Activated naive CD4-positive, alpha-beta T cell treated with anti-CD3 and anti-CD28 coated beads for 36 hours (primary cell): ENCODE data around the gene AAMDC. TPM values are rescaled to one million over a fixed set of nuclear protein-coding genes. Genes with fewer than 3 reads are reported as not detected.
A peak's percentile ranks its signal among the peaks of the same experiment; 100 is the strongest.

Source experiments
- CTCF ChIA-PET: fragments of 350-600 bp; sonication (Branson Sonifier 250); formaldehyde crosslinking; loops from one replicate; lab custom pipeline; 2021; ENCODE audit warnings: antibody characterized with exemption; lab: Charles Lee
- DNase-seq: peaks from one replicate; pipeline ENCODE4 v3.0.0-alpha.2; 2020
- H3K27ac Mint-ChIP-seq: one replicate; pipeline ENCODE4 v1.8.0; 2021; ENCODE audit warnings: mild to moderate bottlenecking, mixed read lengths
- H3K27me3 Mint-ChIP-seq: one replicate; pipeline ENCODE4 v1.8.0; 2021; ENCODE audit warnings: low read depth, mixed read lengths
- H3K36me3 Mint-ChIP-seq: one replicate; pipeline ENCODE4 v1.8.0; 2021; ENCODE audit warnings: low read depth, mixed read lengths
- H3K4me1 Mint-ChIP-seq: one replicate; pipeline ENCODE4 v1.8.0; 2021; ENCODE audit warnings: low read depth, mixed read lengths
- H3K4me3 Mint-ChIP-seq: one replicate; pipeline ENCODE4 v1.8.0; 2021; ENCODE audit warnings: mild to moderate bottlenecking, moderate library complexity, mixed read lengths
- H3K9me3 Mint-ChIP-seq: one replicate; pipeline ENCODE4 v1.8.0; 2021; ENCODE audit warnings: mixed read lengths
- intact Hi-C: fragments of 100-400 bp; cut with micrococcal nuclease; formaldehyde crosslinking; loops from one replicate; pipeline ENCODE4 v1.15.1; 2023
- total RNA-seq, 2 experiments: library from RNA; stranded (reverse); gene quantifications; one replicate each; pipeline ENCODE4 v1.2.3, GENCODE V29; 2021

The AAMDC gene
- total RNA-seq, 2 experiments from 2014 or later, result 6.0 to 6.4 TPM

- CTCF ChIA-PET, result interaction anchor here (0.7 kb wide), 1 partner anchor 260 kb away, joined by 3 read pairs; no protein-coding TSS in a partner anchor
- Mint-ChIP-seq H3K27me3 (no peaks in the 10 kb centered on the region), H3K36me3 (peaks cover 51% of the 10 kb centered on the region), H3K27ac (no peak overlapping the region), H3K4me3 (no peak overlapping the region), H3K9me3 (peaks cover 16% of the 10 kb centered on the region), H3K4me1 (peaks cover 89% of the 10 kb centered on the region)
- no peak for DNase-seq
- intact Hi-C loops, result loop anchor here (2.0 kb wide), 1 partner anchor 25 kb away; no protein-coding TSS in a partner anchor
Observed at GRCh38 chr11:77793972-77794371, 27.0 kb upstream of the AAMDC start.

GRCh38 chr11:77799338-77799737, 21.6 kb upstream of the AAMDC start:
- intact Hi-C loops, result no loop called here
- H3K27ac Mint-ChIP-seq, result no peak overlapping the region
- H3K9me3 Mint-ChIP-seq, result no peaks in the 10 kb centered on the region
- no peak for DNase-seq
- H3K36me3 Mint-ChIP-seq, result peaks cover 11% of the 10 kb centered on the region
- CTCF ChIA-PET, result interaction anchor here (0.6 kb wide), 1 partner anchor 272 kb away, joined by 3 read pairs; no protein-coding TSS in a partner anchor
- no peaks in the 10 kb centered on the region for H3K27me3 Mint-ChIP-seq
- peaks cover 79% of the 10 kb centered on the region for H3K4me1 Mint-ChIP-seq
- H3K4me3 Mint-ChIP-seq, result no peak overlapping the region

GRCh38 chr11:77800449-77800848, 20.5 kb upstream of the AAMDC start:
- Mint-ChIP-seq H3K36me3 (peaks cover 11% of the 10 kb centered on the region), H3K4me1 (peaks cover 70% of the 10 kb centered on the region), H3K4me3 (no peak overlapping the region), H3K9me3 (no peaks in the 10 kb centered on the region), H3K27ac (peak overlapping the region; percentile 51), H3K27me3 (no peaks in the 10 kb centered on the region)
- no peak for DNase-seq
- CTCF ChIA-PET, result interaction anchor here (0.6 to 1.2 kb wide), 2 partner anchors 12 to 51 kb away, joined by 3 read pairs; no protein-coding TSS in a partner anchor
- intact Hi-C loops, result no loop called here

- no peak for DNase-seq
- Mint-ChIP-seq H3K27me3 (no peaks in the 10 kb centered on the region), H3K4me1 (peaks cover 65% of the 10 kb centered on the region), H3K27ac (no peak overlapping the region), H3K9me3 (no peaks in the 10 kb centered on the region), H3K36me3 (peaks cover 11% of the 10 kb centered on the region), H3K4me3 (no peak overlapping the region)
- CTCF ChIA-PET, result interaction anchor here (1.2 kb wide), 1 partner anchor 11 kb away, joined by 3 read pairs; no protein-coding TSS in a partner anchor
- intact Hi-C loops, result no loop called here
Observed at GRCh38 chr11:77801477-77801876, 19.5 kb upstream of the AAMDC start.

- no peaks in the 10 kb centered on the region for H3K9me3 Mint-ChIP-seq
Observed at GRCh38 chr11:77806415-77806814, 14.5 kb upstream of the AAMDC start.

GRCh38 chr11:77806993-77807392, 14.0 kb upstream of the AAMDC start:
- H3K27ac Mint-ChIP-seq, result no peak overlapping the region
- H3K4me3 Mint-ChIP-seq, result no peak overlapping the region
- H3K9me3 Mint-ChIP-seq, result no peaks in the 10 kb centered on the region
- no peak for DNase-seq
- CTCF ChIA-PET, result no interaction called here
- intact Hi-C loops, result no loop called here
- H3K27me3 Mint-ChIP-seq, result no peaks in the 10 kb centered on the region
- H3K36me3 Mint-ChIP-seq, result peaks cover 8% of the 10 kb centered on the region
- peaks cover 51% of the 10 kb centered on the region for H3K4me1 Mint-ChIP-seq

More at GRCh38 chr11:77806415-77806814, 14.5 kb upstream of the AAMDC start:
- Mint-ChIP-seq H3K27ac (no peak overlapping the region), H3K4me3 (no peak overlapping the region), H3K27me3 (no peaks in the 10 kb centered on the region), H3K4me1 (peaks cover 53% of the 10 kb centered on the region), H3K36me3 (peaks cover 7% of the 10 kb centered on the region)
- CTCF ChIA-PET, result no interaction called here
- DNase-seq, result no peak
- intact Hi-C loops, result no loop called here

- DNase-seq, result no peak
- no peak overlapping the region for H3K27ac Mint-ChIP-seq
- no peaks in the 10 kb centered on the region for H3K27me3 Mint-ChIP-seq
- no peak overlapping the region for H3K4me3 Mint-ChIP-seq
- H3K9me3 Mint-ChIP-seq, result peaks cover 4% of the 10 kb centered on the region
- H3K4me1 Mint-ChIP-seq, result peaks cover 53% of the 10 kb centered on the region
- CTCF ChIA-PET, result interaction anchor here (0.7 to 0.9 kb wide), 3 partner anchors 9 to 22 kb away, joined by 3 to 4 read pairs (median 3); no protein-coding TSS in a partner anchor
- H3K36me3 Mint-ChIP-seq, result peaks cover 12% of the 10 kb centered on the region
- intact Hi-C loops, result no loop called here
Observed at GRCh38 chr11:77813256-77813655, 7.7 kb upstream of the AAMDC start.

- CTCF ChIA-PET, result no interaction called here
- intact Hi-C loops, result loop anchor here (5.0 kb wide), 1 partner anchor 103 kb away; no protein-coding TSS in a partner anchor
- Mint-ChIP-seq H3K4me3 (no peak overlapping the region), H3K4me1 (peaks cover 58% of the 10 kb centered on the region), H3K27ac (no peak overlapping the region), H3K27me3 (no peaks in the 10 kb centered on the region), H3K9me3 (peaks cover 4% of the 10 kb centered on the region), H3K36me3 (peaks cover 14% of the 10 kb centered on the region)
- no peak for DNase-seq
Observed at GRCh38 chr11:77814848-77815247, 6.1 kb upstream of the AAMDC start.

- H3K9me3 Mint-ChIP-seq, result peaks cover 4% of the 10 kb centered on the region
- DNase-seq, result no peak
- no peak overlapping the region for H3K27ac Mint-ChIP-seq
- H3K27me3 Mint-ChIP-seq, result no peaks in the 10 kb centered on the region
- intact Hi-C loops, result loop anchor here (5.0 kb wide), 1 partner anchor 103 kb away; no protein-coding TSS in a partner anchor
- CTCF ChIA-PET, result no interaction called here
- H3K4me3 Mint-ChIP-seq, result no peak overlapping the region
- H3K36me3 Mint-ChIP-seq, result peaks cover 15% of the 10 kb centered on the region
- peaks cover 53% of the 10 kb centered on the region for H3K4me1 Mint-ChIP-seq
Observed at GRCh38 chr11:77815459-77815858, 5.5 kb upstream of the AAMDC start.

GRCh38 chr11:77819411-77819920, 1.5 kb upstream of the AAMDC start:
- peaks cover 3% of the 10 kb centered on the region for H3K36me3 Mint-ChIP-seq
- peaks cover 4% of the 10 kb centered on the region for H3K9me3 Mint-ChIP-seq
- H3K4me1 Mint-ChIP-seq, result peaks cover 41% of the 10 kb centered on the region
- CTCF ChIA-PET, result interaction anchor here (0.9 kb wide), 1 partner anchor 98 kb away, joined by 4 read pairs; no protein-coding TSS in a partner anchor
- peak; percentile 91 for DNase-seq
- H3K4me3 Mint-ChIP-seq, result peak overlapping the region; percentile 98
- intact Hi-C loops, result loop anchor here (2.0 to 5.0 kb wide), 3 partner anchors 25 to 597 kb away; partner anchors contain the start of gene GAB2
- no peaks in the 10 kb centered on the region for H3K27me3 Mint-ChIP-seq
- H3K27ac Mint-ChIP-seq, result peak overlapping the region; percentile 97

- intact Hi-C loops, result loop anchor here (1.0 to 5.0 kb wide), 12 partner anchors 25 to 1439 kb away; partner anchors contain the start of genes ALG8, CLNS1A, EMSY and GAB2
- CTCF ChIA-PET, result interaction anchor here (0.5 to 0.9 kb wide), 3 partner anchors 56 to 97 kb away, joined by 3 to 4 read pairs (median 3); no protein-coding TSS in a partner anchor
- H3K4me1 Mint-ChIP-seq, result peaks cover 37% of the 10 kb centered on the region
Observed at GRCh38 chr11:77819921-77820564, 901 bp upstream of the AAMDC start.

GRCh38 chr11:77821349-77821851, 456 bp downstream of the AAMDC start:
- no peaks in the 10 kb centered on the region for H3K27me3 Mint-ChIP-seq
- intact Hi-C loops, result loop anchor here (1.0 to 2.0 kb wide), 6 partner anchors 258 to 1441 kb away; partner anchors contain the start of genes ALG8, EMSY, GVQW3 and KCTD21
- H3K4me3 Mint-ChIP-seq, result peak overlapping the region; percentile 98
- H3K4me1 Mint-ChIP-seq, result peaks cover 31% of the 10 kb centered on the region
- peak; percentile 33 for DNase-seq
- CTCF ChIA-PET, result interaction anchor here (0.6 kb wide), 1 partner anchor 13 kb away, joined by 3 read pairs; no protein-coding TSS in a partner anchor
- peak overlapping the region; percentile 97 for H3K27ac Mint-ChIP-seq
- H3K36me3 Mint-ChIP-seq, result peaks cover 3% of the 10 kb centered on the region
- no peaks in the 10 kb centered on the region for H3K9me3 Mint-ChIP-seq

More at GRCh38 chr11:77819921-77820564, 901 bp upstream of the AAMDC start:
- Mint-ChIP-seq H3K27ac (peak overlapping the region; percentile 97), H3K36me3 (peaks cover 3% of the 10 kb centered on the region), H3K9me3 (no peaks in the 10 kb centered on the region), H3K4me3 (peak overlapping the region; percentile 98), H3K27me3 (no peaks in the 10 kb centered on the region)
- peak; percentile 55 for DNase-seq
